H1 (cell line): Measurements from ENCODE around the gene KRT23. TPM values are rescaled to one million over a fixed set of nuclear protein-coding genes. Genes with fewer than 3 reads are reported as not detected.

Source experiments
- CTCF ChIA-PET: fragments of 300-600 bp; sonication (Branson Sonifier 250); formaldehyde crosslinking; loops from one replicate; lab custom pipeline; 2021; ENCODE audit not compliant: partially characterized antibody; lab: Charles Lee
- POLR2A ChIA-PET: fragments of 300-600 bp; sonication (Branson Sonifier 250); formaldehyde crosslinking; loops from one replicate; lab custom pipeline; 2021; ENCODE audit warnings: inconsistent platforms; ENCODE audit not compliant: partially characterized antibody; lab: Charles Lee
- DNase-seq, 2 experiments: peaks; one replicate each; pipeline versions ENCODE4 v3.0.0 to v3.0.0-alpha.2; 2010 to 2022; ENCODE audit warnings: low spot score in 2 of 2, low read depth in 1 of 2, mixed read lengths in 1 of 2
- FAIRE-seq: peaks from 2 replicates; lab custom pipeline; 2011; peaks lifted over from hg19 to GRCh38; lab: Jason Lieb, UNC
- H2AFZ ChIP-seq: 2 replicates; pipeline ENCODE4 v1.8.1; 2012; ENCODE audit warnings: low read length, inconsistent platforms
- H2AK5ac ChIP-seq: 2 replicates; pipeline ENCODE4 v1.6.1; 2013; ENCODE audit warnings: low read depth, low read length
- H2BK120ac ChIP-seq: replicated peaks from 2 replicates; pipeline ENCODE3; 2013; ENCODE audit warnings: low read depth, low read length, inconsistent platforms
- H2BK12ac ChIP-seq: 2 replicates; pipeline ENCODE4 v1.6.1; 2013; ENCODE audit warnings: low read depth, low read length
- H2BK15ac ChIP-seq: 2 replicates; pipeline ENCODE4 v1.6.1; 2013; ENCODE audit warnings: low read length
- H2BK20ac ChIP-seq: 2 replicates; pipeline ENCODE4 v1.6.1; 2013; ENCODE audit warnings: low read length
- H2BK5ac ChIP-seq: 2 replicates; pipeline ENCODE4 v1.6.1; 2013; ENCODE audit warnings: low read depth, low read length
- H3K14ac ChIP-seq: 2 replicates; pipeline ENCODE4 v1.6.1; 2013; ENCODE audit warnings: inconsistent platforms; ENCODE audit not compliant: insufficient read length
- H3K18ac ChIP-seq: 2 replicates; pipeline ENCODE4 v1.6.1; 2013; ENCODE audit warnings: low read length; ENCODE audit errors: extremely low read depth
- H3K23ac ChIP-seq: 2 replicates; pipeline ENCODE4 v1.6.1; 2013; ENCODE audit warnings: inconsistent platforms; ENCODE audit not compliant: insufficient read length
- H3K23me2 ChIP-seq: 2 replicates; pipeline ENCODE4 v1.6.1; 2013; ENCODE audit warnings: low read depth, low read length
- H3K27ac ChIP-seq: 2 replicates; pipeline ENCODE4 v1.6.1; 2011; ENCODE audit warnings: low read depth, low read length, inconsistent platforms
- H3K27me3 ChIP-seq, 4 experiments: replicated peaks in 1 of 4; 1 replicate in 1 of 4; 2 replicates in 3 of 4; pipeline versions ENCODE4 v1.6.1 to v1.8.1; 2011 to 2013; ENCODE audit warnings: low read length in 3 of 4, mild to moderate bottlenecking in 3 of 4, inconsistent platforms in 2 of 4, mixed read lengths in 2 of 4, moderate library complexity in 1 of 4; ENCODE audit not compliant: control insufficient read depth in 3 of 4, insufficient read depth in 3 of 4; ENCODE audit errors: extremely low read depth in 1 of 4
- H3K36me3 ChIP-seq, 4 experiments: 2 replicates each; pipeline versions ENCODE4 v1.6.1 to v1.8.1; 2011 to 2013; ENCODE audit warnings: mild to moderate bottlenecking in 4 of 4, low read length in 3 of 4, moderate library complexity in 2 of 4, control low read depth in 1 of 4, inconsistent platforms in 1 of 4; ENCODE audit not compliant: insufficient read depth in 4 of 4, control insufficient read depth in 2 of 4
- H3K4ac ChIP-seq: replicated peaks from 2 replicates; pipeline ENCODE3; 2013; ENCODE audit warnings: low read length, low read depth, mixed read lengths, inconsistent platforms; ENCODE audit not compliant: insufficient read length
- H3K4me1 ChIP-seq, 4 experiments: replicated peaks in 1 of 4; 1 replicate in 1 of 4; 2 replicates in 3 of 4; pipeline versions ENCODE4 v1.6.1 to v1.8.1; 2011 to 2013; ENCODE audit warnings: low read length in 3 of 4, inconsistent platforms in 2 of 4, mixed read lengths in 1 of 4; ENCODE audit not compliant: insufficient read depth in 4 of 4, control insufficient read depth in 3 of 4
- H3K4me2 ChIP-seq, 2 experiments: 2 replicates each; pipeline versions ENCODE4 v1.6.1 to v1.8.1; 2011 to 2013; ENCODE audit warnings: low read depth in 2 of 2, low read length in 2 of 2, control low read depth in 1 of 2, inconsistent platforms in 1 of 2, mild to moderate bottlenecking in 1 of 2; ENCODE audit not compliant: insufficient read depth in 1 of 2
- H3K4me3 ChIP-seq, 4 experiments: fragments of 200-600, 300-600 bp in 1 of 4; sonication (generic), shearing (Covaris generic), sonication (Bioruptor Twin) in 1 of 4; 2 replicates each; pipeline versions ENCODE4 v1.5.1 to v1.8.1; 2011 to 2016; ENCODE audit warnings: low read length in 4 of 4, low read depth in 3 of 4, control low read depth in 2 of 4, inconsistent platforms in 2 of 4, mild to moderate bottlenecking in 2 of 4, mixed read lengths in 1 of 4, moderate library complexity in 1 of 4; ENCODE audit not compliant: insufficient read depth in 2 of 4; ENCODE audit errors: extremely low read depth in 1 of 4
- H3K56ac ChIP-seq: replicated peaks from 2 replicates; pipeline ENCODE3; 2013; ENCODE audit warnings: low read depth, mild to moderate bottlenecking, mixed read lengths, low read length, inconsistent platforms; ENCODE audit not compliant: insufficient read length
- H3K79me1 ChIP-seq: 2 replicates; pipeline ENCODE4 v1.6.1; 2013; ENCODE audit warnings: low read depth, low read length, control low read depth
- H3K79me2 ChIP-seq, 2 experiments: 2 replicates each; pipeline versions ENCODE4 v1.6.1 to v1.8.1; 2012 to 2013; ENCODE audit warnings: low read length in 2 of 2, mild to moderate bottlenecking in 2 of 2, inconsistent platforms in 1 of 2; ENCODE audit not compliant: insufficient read depth in 2 of 2, control insufficient read depth in 1 of 2
- H3K9ac ChIP-seq, 4 experiments: replicated peaks in 1 of 4; 1 replicate in 1 of 4; 2 replicates in 3 of 4; pipeline versions ENCODE4 v1.6.1 to v1.8.1; 2011 to 2013; ENCODE audit warnings: low read depth in 3 of 4, low read length in 3 of 4, control low read depth in 2 of 4, mild to moderate bottlenecking in 2 of 4, moderate library complexity in 2 of 4, inconsistent platforms in 1 of 4; ENCODE audit errors: extremely low read depth in 1 of 4
- H3K9me3 ChIP-seq, 2 experiments: 2 replicates each; pipeline versions ENCODE4 v1.6.1 to v1.8.1; 2012 to 2013; ENCODE audit warnings: mild to moderate bottlenecking in 2 of 2, moderate library complexity in 2 of 2, control low read depth in 1 of 2, inconsistent platforms in 1 of 2, low read depth in 1 of 2, low read length in 1 of 2, mixed read lengths in 1 of 2; ENCODE audit not compliant: insufficient read depth in 2 of 2
- H4K20me1 ChIP-seq, 2 experiments: replicated peaks in 1 of 2; 2 replicates each; pipeline versions ENCODE3 to v1.8.1; 2011 to 2013; ENCODE audit warnings: inconsistent platforms in 2 of 2, low read length in 2 of 2, mild to moderate bottlenecking in 1 of 2; ENCODE audit not compliant: insufficient read depth in 2 of 2, control insufficient read depth in 1 of 2
- H4K5ac ChIP-seq: 2 replicates; pipeline ENCODE4 v1.6.1; 2013; ENCODE audit warnings: low read length, low read depth, mixed read lengths, inconsistent platforms; ENCODE audit not compliant: insufficient read length
- H4K8ac ChIP-seq: 2 replicates; pipeline ENCODE4 v1.8.0; 2013; ENCODE audit warnings: mild to moderate bottlenecking, moderate library complexity, low read length, inconsistent platforms; ENCODE audit not compliant: insufficient read depth; ENCODE audit errors: extremely low read depth
- H4K91ac ChIP-seq: replicated peaks from 2 replicates; pipeline ENCODE3; 2013; ENCODE audit warnings: low read length, mixed read lengths, inconsistent platforms; ENCODE audit not compliant: insufficient read length
- BACH1 ChIP-seq: IDR thresholded peaks from 2 replicates; pipeline ENCODE4 v1.6.1; 2012; ENCODE audit warnings: low read length, improper control_type of control experiment
- CHD1 ChIP-seq: IDR thresholded peaks from 2 replicates; pipeline ENCODE4 v1.6.1; 2012; ENCODE audit warnings: low read depth, low read length, improper control_type of control experiment
- HDAC2 ChIP-seq, 2 experiments: fragments of 300-600 bp in 1 of 2; sonication (generic) in 1 of 2; IDR thresholded peaks; 2 replicates each; pipeline ENCODE4 v1.6.1; 2011 to 2012; ENCODE audit warnings: low read depth in 2 of 2, low read length in 2 of 2, mild to moderate bottlenecking in 2 of 2, moderate library complexity in 2 of 2, borderline replicate concordance in 1 of 2, inconsistent platforms in 1 of 2
- KDM5A ChIP-seq: fragments of 200-600 bp; IDR thresholded peaks from 2 replicates; pipeline ENCODE4 v1.7.1; 2012; ENCODE audit warnings: mild to moderate bottlenecking, low read length, inconsistent platforms, mixed read lengths
- PHF8 ChIP-seq: fragments of 200-600 bp; sonication (generic); conservative IDR thresholded peaks from 2 replicates; pipeline ENCODE4 v1.7.1; 2012; ENCODE audit warnings: low read depth, mild to moderate bottlenecking, inconsistent platforms, low read length, moderate library complexity
- RAD21 ChIP-seq, 2 experiments: IDR thresholded peaks in 1 of 2; conservative IDR thresholded peaks in 1 of 2; 2 replicates each; pipeline ENCODE4 v1.6.1; 2011; ENCODE audit warnings: low read depth in 2 of 2, low read length in 2 of 2, improper control_type of control experiment in 1 of 2, inconsistent platforms in 1 of 2, mild to moderate bottlenecking in 1 of 2, moderate library complexity in 1 of 2
- YY1 ChIP-seq: IDR thresholded peaks from 2 replicates; pipeline ENCODE4 v1.6.1; 2011; ENCODE audit warnings: low read depth, mild to moderate bottlenecking, low read length
- WGBS, 2 experiments: shearing (Covaris generic) in 1 of 2; methylation state at CpG; one replicate each; pipeline versions ENCODE4 v1.1.6 to v1.1.7; 2013 to 2015; ENCODE audit warnings: low lambda C conversion rate in 2 of 2, mixed read lengths in 2 of 2, inconsistent platforms in 1 of 2, low coverage in 1 of 2, missing lambda C conversion rate in 1 of 2; ENCODE audit not compliant: insufficient replicate concordance in 2 of 2, insufficient coverage in 1 of 2, insufficient read length in 1 of 2; ENCODE audit errors: extremely low coverage in 1 of 2, missing lambda C conversion rate in 1 of 2; 5-methylcytosine and 5-hydroxymethylcytosine counted together
- polyA plus RNA-seq, 7 experiments: library from polyadenylated mRNA; depleted of rRNA in 3 of 7; stranded (reverse) in 5 of 7; unstranded in 2 of 7; fragments of >200 nt in 5 of 7; fragments of 200-250 nt in 2 of 7; gene quantifications; 1 replicate in 5 of 7; 2 replicates in 1 of 7; 4 replicates in 1 of 7; pipeline versions ENCODE4 v1.2.1 to v1.2.3, GENCODE V29; 2011 to 2013; ENCODE audit warnings: missing spikeins in 2 of 7, mixed read lengths in 2 of 7
- total RNA-seq: library from RNA; stranded (reverse); fragmentation: NEBNext Ultra II Directional; extraction: Animal tissue kit (Norgen Biotek cat#: 25700); gene quantifications from 2 replicates; pipeline ENCODE4 v1.2.1, GENCODE V29; 2021
- TF ChIP-seq, protein P1 (sequence below), 3 experiments: IDR thresholded peaks; 1 replicate in 2 of 3; 2 replicates in 1 of 3; pipeline versions ENCODE4 v1.5.1 to v1.6.1; 2011; ENCODE audit warnings: low read length in 3 of 3, mild to moderate bottlenecking in 3 of 3, inconsistent platforms in 2 of 3, low read depth in 1 of 3, moderate library complexity in 1 of 3; ENCODE audit not compliant: insufficient read depth in 1 of 3; ENCODE audit errors: control extremely low read depth in 1 of 3

The KRT23 gene
- total and polyA plus RNA-seq, 2 of the 8 experiments (the other 6 are each of a cell fraction or from before 2014, with no cell fraction given) = not detected

DNA sequence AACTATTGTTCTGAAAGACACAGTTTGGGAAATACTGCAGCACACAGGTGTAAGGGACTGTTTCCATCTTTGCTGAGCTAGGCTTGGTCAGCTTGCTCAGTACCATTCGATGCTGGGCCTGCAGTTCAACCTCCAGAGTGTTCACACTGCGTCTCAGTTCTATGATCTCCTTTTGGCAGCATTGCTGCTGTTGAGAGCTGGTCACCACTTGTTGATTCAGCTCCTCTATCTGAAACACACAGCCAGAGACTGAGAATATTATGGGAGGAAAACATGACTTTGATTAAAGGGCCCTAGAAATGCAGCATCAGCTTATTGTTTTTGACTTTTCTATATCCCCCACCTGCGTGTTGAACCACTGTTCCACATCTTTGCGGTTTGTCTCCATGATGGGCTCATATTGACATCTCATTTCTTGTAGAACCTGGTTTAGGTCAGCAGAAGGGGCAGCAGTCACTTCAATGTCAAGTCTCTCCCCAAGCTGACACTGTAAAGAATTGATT is 24.7 kb upstream of the KRT23 start:
- H3K4me3 ChIP-seq = no peak overlapping the region
- H3K36me3 ChIP-seq = no peaks in the 10 kb centered on the region
- no peak overlapping the region for H3K4ac ChIP-seq
- no peak overlapping the region for H2BK20ac ChIP-seq
- no peaks in the 10 kb centered on the region for H3K79me2 ChIP-seq
- WGBS, 2 experiments = 100% methylated on average over 4 of the region's 4 CpGs; no CpG with 5 or more reads in 1 of the 2 experiments
- H2AFZ ChIP-seq = no peak overlapping the region
- H2BK120ac ChIP-seq = no peak overlapping the region
- H4K5ac ChIP-seq = no peak overlapping the region
- no peak overlapping the region for H2BK15ac ChIP-seq
- no peaks in the 10 kb centered on the region for H3K9me3 ChIP-seq
- no peak overlapping the region for H3K4me2 ChIP-seq
- H4K91ac ChIP-seq = no peak overlapping the region
- DNase-seq = no peak
- no peak overlapping the region for H3K18ac ChIP-seq
- H2BK5ac ChIP-seq = no peak overlapping the region
- no peak overlapping the region for H3K14ac ChIP-seq
- H4K8ac ChIP-seq = no peak overlapping the region
- H3K27ac ChIP-seq = no peak overlapping the region
- no peaks in the 10 kb centered on the region for H3K79me1 ChIP-seq
- H3K23ac ChIP-seq = no peak overlapping the region
- CTCF ChIA-PET = interaction anchor here (1.1 to 5.0 kb wide), 5 partner anchors 10 to 525 kb away, joined by 3 to 34 read pairs (median 10); no protein-coding TSS in a partner anchor
- FAIRE-seq = no peak
- H3K56ac ChIP-seq = no peak overlapping the region
- no peak overlapping the region for H3K9ac ChIP-seq
- no peaks in the 10 kb centered on the region for H3K27me3 ChIP-seq
- H2BK12ac ChIP-seq = no peak overlapping the region
- H3K23me2 ChIP-seq = no peaks in the 10 kb centered on the region
- H4K20me1 ChIP-seq = no peaks in the 10 kb centered on the region
- H3K4me1 ChIP-seq = peaks cover 0 to 7% (median 0%) of the 10 kb centered on the region in 4 experiments; a peak in 2 of 7 replicates
- H2AK5ac ChIP-seq = no peak overlapping the region; the same call in 1 of the 2 replicates
- POLR2A ChIA-PET = no interaction called here
- TF ChIP-seq HDAC2 (IDR thresholded peaks at IDR 0.05; ENCODE audit: borderline replicate concordance in 1 of 2, low read depth in 2 of 2, low read length in 2 of 2) = no peak
- TF ChIP-seq, protein P1, sequence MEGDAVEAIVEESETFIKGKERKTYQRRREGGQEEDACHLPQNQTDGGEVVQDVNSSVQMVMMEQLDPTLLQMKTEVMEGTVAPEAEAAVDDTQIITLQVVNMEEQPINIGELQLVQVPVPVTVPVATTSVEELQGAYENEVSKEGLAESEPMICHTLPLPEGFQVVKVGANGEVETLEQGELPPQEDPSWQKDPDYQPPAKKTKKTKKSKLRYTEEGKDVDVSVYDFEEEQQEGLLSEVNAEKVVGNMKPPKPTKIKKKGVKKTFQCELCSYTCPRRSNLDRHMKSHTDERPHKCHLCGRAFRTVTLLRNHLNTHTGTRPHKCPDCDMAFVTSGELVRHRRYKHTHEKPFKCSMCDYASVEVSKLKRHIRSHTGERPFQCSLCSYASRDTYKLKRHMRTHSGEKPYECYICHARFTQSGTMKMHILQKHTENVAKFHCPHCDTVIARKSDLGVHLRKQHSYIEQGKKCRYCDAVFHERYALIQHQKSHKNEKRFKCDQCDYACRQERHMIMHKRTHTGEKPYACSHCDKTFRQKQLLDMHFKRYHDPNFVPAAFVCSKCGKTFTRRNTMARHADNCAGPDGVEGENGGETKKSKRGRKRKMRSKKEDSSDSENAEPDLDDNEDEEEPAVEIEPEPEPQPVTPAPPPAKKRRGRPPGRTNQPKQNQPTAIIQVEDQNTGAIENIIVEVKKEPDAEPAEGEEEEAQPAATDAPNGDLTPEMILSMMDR (IDR thresholded peaks at IDR 0.05; ENCODE audit: control extremely low read depth in 1 of 3, insufficient read depth in 1 of 3, low read depth in 1 of 3, low read length in 3 of 3) = no peak
- TF ChIP-seq YY1 = no peak
- no peak for TF ChIP-seq CHD1
- TF ChIP-seq KDM5A = no peak
- no peak for TF ChIP-seq RAD21 (IDR thresholded peaks at IDR 0.05 in 1 of 2, conservative IDR thresholded peaks at IDR 0.05 in 1 of 2; ENCODE audit: low read depth in 2 of 2, low read length in 2 of 2)
- no peak for TF ChIP-seq PHF8
- no peak for TF ChIP-seq BACH1
